Osteoblast (primary cell): ENCODE results near the gene STAT1. TPM values are rescaled to one million over a fixed set of nuclear protein-coding genes. Genes with fewer than 3 reads are reported as not detected.
A peak's percentile ranks its signal among the peaks of the same experiment; 100 is the strongest.

Experiments
- DNase-seq: peaks from one replicate; pipeline ENCODE4 v3.0.0; 2011; ENCODE audit warnings: low spot score, mixed read lengths; ENCODE audit not compliant: insufficient read length; ENCODE audit errors: missing footprints
- H2AFZ ChIP-seq: 2 replicates; pipeline ENCODE4 v1.6.0; 2011; ENCODE audit warnings: mild to moderate bottlenecking, low read length
- H3K27ac ChIP-seq: 2 replicates; pipeline ENCODE4 v1.5.1; 2011; ENCODE audit warnings: mild to moderate bottlenecking, low read depth, low read length, moderate library complexity
- H3K27me3 ChIP-seq: 2 replicates; pipeline ENCODE4 v1.6.0; 2012; ENCODE audit warnings: mild to moderate bottlenecking, control low read depth, inconsistent platforms, low read length, moderate library complexity; ENCODE audit not compliant: insufficient read depth
- H3K36me3 ChIP-seq: 2 replicates; pipeline ENCODE4 v1.5.1; 2011; ENCODE audit warnings: mild to moderate bottlenecking, low read length, control low read depth, moderate library complexity; ENCODE audit not compliant: insufficient read depth
- H3K4me1 ChIP-seq: 2 replicates; pipeline ENCODE4 v1.5.1; 2011; ENCODE audit warnings: mild to moderate bottlenecking, low read length, control low read depth, moderate library complexity; ENCODE audit not compliant: insufficient read depth
- H3K4me2 ChIP-seq: 2 replicates; pipeline ENCODE4 v1.6.0; 2011; ENCODE audit warnings: mild to moderate bottlenecking, low read length; ENCODE audit not compliant: insufficient read depth
- H3K4me3 ChIP-seq: fragments of 200-600 bp; sonication (generic); 3 replicates; pipeline ENCODE4 v1.5.1; 2012; ENCODE audit warnings: mild to moderate bottlenecking, low read length, inconsistent platforms; ENCODE audit not compliant: insufficient read depth
- H3K79me2 ChIP-seq: 2 replicates; pipeline ENCODE4 v1.6.0; 2012; ENCODE audit warnings: mild to moderate bottlenecking, low read length, control low read depth, inconsistent platforms; ENCODE audit not compliant: insufficient read depth
- H3K9me3 ChIP-seq: 2 replicates; pipeline ENCODE4 v1.5.1; 2011; ENCODE audit warnings: low read depth, low read length, control low read depth
- H4K20me1 ChIP-seq: 2 replicates; pipeline ENCODE4 v1.6.0; 2012; ENCODE audit warnings: mild to moderate bottlenecking, low read length, control low read depth; ENCODE audit not compliant: insufficient read depth
- CTCF ChIP-seq: IDR thresholded peaks from 2 replicates; pipeline ENCODE4 v1.5.1; 2011; ENCODE audit warnings: mild to moderate bottlenecking, low read depth, low read length, moderate library complexity; ENCODE audit errors: extremely low read depth
- total RNA-seq: library from RNA; depleted of rRNA; stranded (reverse); fragments of >200 nt; gene quantifications from 2 replicates; pipeline ENCODE4 v1.2.3, GENCODE V29; 2012

STAT1 gene
- total RNA-seq, 1 donor, result 530 TPM

DNA sequence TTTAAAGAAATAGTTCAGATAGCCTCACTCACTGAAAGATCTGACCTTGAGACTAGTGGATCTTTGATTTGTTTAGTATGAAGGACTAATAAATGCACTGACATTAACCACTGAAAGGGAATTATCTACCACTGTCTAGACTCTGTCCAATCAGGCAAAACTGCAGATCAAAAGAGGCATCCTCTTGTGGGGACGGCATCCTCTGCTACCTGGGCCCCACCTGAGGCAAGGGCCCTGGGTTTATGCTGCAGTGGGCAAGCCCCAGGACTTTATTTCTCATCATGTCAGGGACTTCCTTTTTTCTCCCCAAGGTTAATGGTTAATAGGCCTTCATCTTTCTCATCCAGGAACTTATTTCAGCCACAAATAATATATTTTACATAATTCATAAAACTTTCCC is 32.2 kb downstream of the STAT1 start:
- no peak for TF ChIP-seq CTCF
- Histone ChIP-seq H3K79me2 (peaks cover 3% of the 10 kb centered on the region), H3K4me3 (no peak overlapping the region), H4K20me1 (peaks cover 32% of the 10 kb centered on the region), H3K36me3 (peaks cover 100% of the 10 kb centered on the region), H3K27ac (no peak overlapping the region), H3K27me3 (no peaks in the 10 kb centered on the region), H3K9me3 (no peaks in the 10 kb centered on the region), H3K4me1 (peaks cover 27% of the 10 kb centered on the region), H2AFZ (no peak overlapping the region), H3K4me2 (no peak overlapping the region)
- DNase-seq, result no peak

GRCh38 chr2:190981333-190981732 is 32.6 kb downstream of the STAT1 start:
- peaks cover 100% of the 10 kb centered on the region for H3K36me3 ChIP-seq
- no peak for TF ChIP-seq CTCF
- H3K9me3 ChIP-seq, result no peaks in the 10 kb centered on the region
- H4K20me1 ChIP-seq, result peaks cover 32% of the 10 kb centered on the region
- no peak overlapping the region for H2AFZ ChIP-seq
- H3K27ac ChIP-seq, result no peak overlapping the region
- H3K4me2 ChIP-seq, result no peak overlapping the region
- DNase-seq, result no peak
- H3K79me2 ChIP-seq, result peaks cover 2% of the 10 kb centered on the region
- H3K4me1 ChIP-seq, result peaks cover 27% of the 10 kb centered on the region
- H3K27me3 ChIP-seq, result no peaks in the 10 kb centered on the region
- no peak overlapping the region for H3K4me3 ChIP-seq

GRCh38 chr2:190980630-190981209 is 33.3 kb downstream of the STAT1 start:
- no peak overlapping the region for H2AFZ ChIP-seq
- no peak for DNase-seq
- no peak overlapping the region for H3K4me3 ChIP-seq
- peaks cover 32% of the 10 kb centered on the region for H4K20me1 ChIP-seq
- TF ChIP-seq CTCF, result no peak
- H3K36me3 ChIP-seq, result peaks cover 100% of the 10 kb centered on the region
- no peaks in the 10 kb centered on the region for H3K79me2 ChIP-seq
- H3K4me1 ChIP-seq, result peaks cover 27% of the 10 kb centered on the region
- no peaks in the 10 kb centered on the region for H3K9me3 ChIP-seq
- no peaks in the 10 kb centered on the region for H3K27me3 ChIP-seq
- no peak overlapping the region for H3K4me2 ChIP-seq
- H3K27ac ChIP-seq, result peak overlapping the region; percentile 10

DNA sequence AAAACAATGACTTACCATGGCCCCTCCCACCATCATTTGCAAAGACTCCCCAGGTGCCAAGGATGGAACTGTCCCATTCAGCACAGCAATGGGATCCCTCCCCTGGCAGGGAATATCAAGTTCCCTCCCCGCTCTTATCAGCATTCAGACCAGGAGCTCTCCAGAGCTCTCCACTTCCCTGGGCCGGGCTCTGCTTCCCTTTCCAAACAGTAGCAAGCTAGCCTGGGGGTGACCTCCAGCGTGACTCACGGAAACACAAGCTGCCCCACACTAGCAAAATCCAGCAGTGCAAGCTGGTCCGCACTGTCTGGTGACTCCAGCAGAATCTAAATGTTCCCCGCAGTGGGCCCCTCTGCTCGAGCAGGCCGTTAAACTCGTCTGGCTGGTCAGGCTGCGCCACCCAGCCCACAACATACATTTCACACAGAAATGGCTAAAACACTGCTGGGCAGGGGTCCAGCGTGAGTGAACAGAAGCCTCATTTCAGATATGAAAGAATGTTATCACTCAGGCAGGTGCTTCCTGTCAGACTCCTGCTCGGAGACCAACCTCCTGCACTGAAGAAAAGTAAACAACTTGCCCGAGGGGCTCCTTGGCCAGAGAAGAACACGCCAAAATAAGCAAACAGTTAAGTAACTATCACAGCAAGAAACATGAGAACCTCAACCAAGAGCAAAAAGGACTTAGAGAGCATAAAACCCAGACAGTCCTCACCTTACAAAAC is 33.9 kb downstream of the STAT1 start:
- Histone ChIP-seq H3K27ac (peak overlapping the region; percentile 10), H3K27me3 (no peaks in the 10 kb centered on the region), H3K36me3 (peaks cover 100% of the 10 kb centered on the region), H4K20me1 (peaks cover 32% of the 10 kb centered on the region), H3K4me1 (peaks cover 23% of the 10 kb centered on the region), H3K79me2 (no peaks in the 10 kb centered on the region), H3K4me3 (no peak overlapping the region), H2AFZ (no peak overlapping the region), H3K9me3 (no peaks in the 10 kb centered on the region), H3K4me2 (no peak overlapping the region)
- no peak for TF ChIP-seq CTCF
- no peak for DNase-seq
